Measurements from ENCODE around the gene TEDC1. TPM values are rescaled to one million over a fixed set of nuclear protein-coding genes. Genes with fewer than 3 reads are reported as not detected.
A peak's percentile ranks its signal among the peaks of the same experiment; 100 is the strongest.

Gene TEDC1
- total RNA-seq, 3 donors from 2014 or later (not counting 1 experiment from before 2014, with no cell fraction given) = 70.0 to 233 (median 112) TPM

- TF ChIP-seq CTCF (IDR thresholded peaks at IDR 0.05) = no peak
Measured at GRCh38 chr14:105527381-105527825, 36.4 kb downstream of the TEDC1 start.

GRCh38 chr14:105527826-105528585, 37.0 kb downstream of the TEDC1 start:
- H3K4me1 ChIP-seq (ENCODE audit: control insufficient read depth, insufficient read depth, low read length) = peaks cover 57% of the 10 kb centered on the region
- H3K9me3 Mint-ChIP-seq = no peaks in the 10 kb centered on the region
- peak; percentile 91 for TF ChIP-seq CTCF (IDR thresholded peaks at IDR 0.05)
- 11% methylated on average over 67 of the region's 67 CpGs for WGBS (ENCODE audit: insufficient coverage)
- H3K36me3 ChIP-seq (ENCODE audit: control insufficient read depth, insufficient read depth, low read length) = no peaks in the 10 kb centered on the region
- H3K4me1 Mint-ChIP-seq = peaks cover 4 to 23% of the 10 kb centered on the region in 2 donors
- peak overlapping the region; percentile 27 for H3K4me3 ChIP-seq (ENCODE audit: low read length)
- H3K27me3 Mint-ChIP-seq (ENCODE audit: low read depth in 2 of 2) = peaks cover 4 to 44% of the 10 kb centered on the region in 2 donors
- intact Hi-C loops (cut with micrococcal nuclease) = loop anchor here (2.0 to 5.0 kb wide), 2 partner anchors 36 to 157 kb away; partner anchors contain the start of gene TEDC1
- no peaks in the 10 kb centered on the region for H3K9me3 ChIP-seq (ENCODE audit: control insufficient read depth, insufficient read depth, low read length)
- ATAC-seq (peak; percentile 82 to 86 (median 84)), DNase-seq (peak; percentile 82 to 92)
- H3K27me3 ChIP-seq (ENCODE audit: control insufficient read depth, insufficient read depth, low read length) = peaks cover 15% of the 10 kb centered on the region
- no peak overlapping the region for H3K27ac ChIP-seq (ENCODE audit: low read length)
- H3K27ac Mint-ChIP-seq = no peak overlapping the region
- no peaks in the 10 kb centered on the region for H3K36me3 Mint-ChIP-seq
- peak overlapping the region; percentile 87 for H3K4me3 Mint-ChIP-seq

More at GRCh38 chr14:105527381-105527825, 36.4 kb downstream of the TEDC1 start:
- Histone ChIP-seq H3K27me3 (ENCODE audit: control insufficient read depth, insufficient read depth, low read length) (peaks cover 15% of the 10 kb centered on the region), H3K36me3 (ENCODE audit: control insufficient read depth, insufficient read depth, low read length) (no peaks in the 10 kb centered on the region), H3K4me1 (ENCODE audit: control insufficient read depth, insufficient read depth, low read length) (peaks cover 53% of the 10 kb centered on the region), H3K27ac (ENCODE audit: low read length) (no peak overlapping the region), H3K9me3 (ENCODE audit: control insufficient read depth, insufficient read depth, low read length) (no peaks in the 10 kb centered on the region), H3K4me3 (ENCODE audit: low read length) (no peak overlapping the region)
- no peak for DNase-seq
- Mint-ChIP-seq H3K27me3 (ENCODE audit: low read depth in 2 of 2) (peaks cover 5 to 45% of the 10 kb centered on the region in 2 donors), H3K9me3 (no peaks in the 10 kb centered on the region), H3K27ac (peak overlapping the region in 1 of 2 donors; percentile 60), H3K36me3 (no peaks in the 10 kb centered on the region), H3K4me1 (peaks cover 4 to 23% of the 10 kb centered on the region in 2 donors), H3K4me3 (peak overlapping the region; percentile 87)
- ATAC-seq = no peak
- WGBS (ENCODE audit: insufficient coverage) = 36% methylated on average over 23 of the region's 23 CpGs
- intact Hi-C loops (cut with micrococcal nuclease) = loop anchor here (5.0 kb wide), 1 partner anchor 35 kb away; the partner anchor contains the start of gene TEDC1

GRCh38 chr14:105528586-105529318, 37.7 kb downstream of the TEDC1 start:
- Histone ChIP-seq H3K4me3 (ENCODE audit: low read length) (no peak overlapping the region), H3K27ac (ENCODE audit: low read length) (no peak overlapping the region), H3K4me1 (ENCODE audit: control insufficient read depth, insufficient read depth, low read length) (peaks cover 60% of the 10 kb centered on the region), H3K27me3 (ENCODE audit: control insufficient read depth, insufficient read depth, low read length) (peaks cover 15% of the 10 kb centered on the region), H3K36me3 (ENCODE audit: control insufficient read depth, insufficient read depth, low read length) (no peaks in the 10 kb centered on the region), H3K9me3 (ENCODE audit: control insufficient read depth, insufficient read depth, low read length) (no peaks in the 10 kb centered on the region)
- intact Hi-C loops (cut with micrococcal nuclease) = loop anchor here (2.0 to 5.0 kb wide), 2 partner anchors 36 to 158 kb away; partner anchors contain the start of gene TEDC1
- no peaks in the 10 kb centered on the region for H3K36me3 Mint-ChIP-seq
- peak overlapping the region; percentile 81 for H3K4me3 Mint-ChIP-seq
- ATAC-seq (peak; percentile 6 to 22 (median 8)), DNase-seq (peak in 1 of 2 donors; percentile 47)
- peaks cover 0 to 45% of the 10 kb centered on the region in 2 donors for H3K27me3 Mint-ChIP-seq (ENCODE audit: low read depth in 2 of 2)
- 13% methylated on average over 89 of the region's 89 CpGs for WGBS (ENCODE audit: insufficient coverage)
- peak overlapping the region in 1 of 2 donors; percentile 31 for H3K27ac Mint-ChIP-seq
- TF ChIP-seq CTCF (IDR thresholded peaks at IDR 0.05) = peak; percentile 57
- no peaks in the 10 kb centered on the region for H3K9me3 Mint-ChIP-seq
- H3K4me1 Mint-ChIP-seq = peaks cover 4 to 23% of the 10 kb centered on the region in 2 donors

Data from natural killer cell (primary cell).